ENCODE data around the gene PCID2.

DNA sequence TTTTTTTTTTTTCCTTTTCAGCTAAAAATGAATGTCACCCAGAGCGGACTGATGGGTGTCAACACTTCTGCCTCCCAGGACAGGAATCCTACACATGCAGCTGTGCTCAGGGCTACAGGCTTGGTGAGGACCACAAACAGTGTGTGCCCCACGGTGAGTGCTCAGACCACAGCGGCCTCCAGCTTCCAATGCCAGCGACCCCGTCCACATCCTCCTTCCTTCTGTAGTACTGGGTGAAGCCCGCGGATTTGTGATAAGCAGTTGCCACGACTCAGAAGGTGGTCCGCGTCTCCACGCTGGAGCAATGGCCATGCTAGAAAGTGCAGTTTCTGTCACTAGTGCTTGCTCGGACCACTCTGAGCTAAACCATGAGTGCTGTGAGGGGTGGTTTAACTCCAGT lies 44.0 kb downstream of the PCID2 start:
- TF ChIP-seq FOXA1 (IDR thresholded peaks at IDR 0.05) = no peak
- TF ChIP-seq HDGF (IDR thresholded peaks at IDR 0.05; ENCODE audit: borderline replicate concordance) = no peak
- no peak for TF ChIP-seq ZNF384 (IDR thresholded peaks at IDR 0.05)
- no peak for TF ChIP-seq BHLHE40 (IDR thresholded peaks at IDR 0.05; ENCODE audit: borderline replicate concordance)
- no peak for TF ChIP-seq L3MBTL2 (conservative IDR thresholded peaks at IDR 0.05)
- no peak for TF ChIP-seq ELF4 (IDR thresholded peaks at IDR 0.05)
- TF ChIP-seq, protein P1, sequence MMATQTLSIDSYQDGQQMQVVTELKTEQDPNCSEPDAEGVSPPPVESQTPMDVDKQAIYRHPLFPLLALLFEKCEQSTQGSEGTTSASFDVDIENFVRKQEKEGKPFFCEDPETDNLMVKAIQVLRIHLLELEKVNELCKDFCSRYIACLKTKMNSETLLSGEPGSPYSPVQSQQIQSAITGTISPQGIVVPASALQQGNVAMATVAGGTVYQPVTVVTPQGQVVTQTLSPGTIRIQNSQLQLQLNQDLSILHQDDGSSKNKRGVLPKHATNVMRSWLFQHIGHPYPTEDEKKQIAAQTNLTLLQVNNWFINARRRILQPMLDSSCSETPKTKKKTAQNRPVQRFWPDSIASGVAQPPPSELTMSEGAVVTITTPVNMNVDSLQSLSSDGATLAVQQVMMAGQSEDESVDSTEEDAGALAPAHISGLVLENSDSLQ (IDR thresholded peaks at IDR 0.05) = no peak
- no peak for TF ChIP-seq NFRKB (IDR thresholded peaks at IDR 0.05)
- no peak for TF ChIP-seq FOXM1 (IDR thresholded peaks at IDR 0.05; ENCODE audit: borderline replicate concordance)
- no peak for TF ChIP-seq SP1 (IDR thresholded peaks at IDR 0.05)

Measured in HEK293T (cell line).